SK-N-SH (cell line): ENCODE measurements around the gene UNC13B. TPM values are rescaled to one million over a fixed set of nuclear protein-coding genes. Genes with fewer than 3 reads are reported as not detected.

Source experiments
- CTCF ChIA-PET: fragments of 300-600, 350-600 bp; formaldehyde crosslinking; extraction: SDS; loops from one replicate; lab custom pipeline; 2021; lab: Yijun Ruan, JAX
- POLR2A ChIA-PET: fragments of 350-600 bp; sonication (Branson Sonifier 250); formaldehyde crosslinking; extraction: SDS; loops from one replicate; lab custom pipeline; 2020; ENCODE audit warnings: antibody characterized with exemption, inconsistent platforms; lab: Yijun Ruan, JAX
- DNase-seq: peaks from one replicate; pipeline ENCODE4 v3.0.0; 2012
- H2AFZ ChIP-seq: fragments of 200-600 bp; sonication (generic); 2 replicates; pipeline ENCODE4 v1.8.1; 2016; ENCODE audit warnings: antibody characterized with exemption, mild to moderate bottlenecking, low read depth
- H3F3A ChIP-seq: fragments of 200-600 bp; sonication (generic); replicated peaks from 2 replicates; pipeline ENCODE3; 2016; ENCODE audit warnings: antibody characterized with exemption, mild to moderate bottlenecking; ENCODE audit not compliant: insufficient read depth
- H3K27ac ChIP-seq, 2 experiments: fragments of 200-500 bp in 1 of 2; fragments of 200-600 bp in 1 of 2; sonication (Bioruptor generic) in 1 of 2; sonication (generic), shearing (Covaris generic) in 1 of 2; 2 replicates each; pipeline versions ENCODE4 v1.5.1 to v1.6.1; 2014 to 2016; ENCODE audit warnings: low read depth in 2 of 2, inconsistent platforms in 1 of 2, low read length in 1 of 2, mild to moderate bottlenecking in 1 of 2, mixed read lengths in 1 of 2
- H3K27me3 ChIP-seq: fragments of 200-600 bp; sonication (generic), shearing (Covaris generic); 2 replicates; pipeline ENCODE4 v1.6.1; 2016; ENCODE audit warnings: mixed run types; ENCODE audit not compliant: insufficient read depth
- H3K36me3 ChIP-seq, 2 experiments: fragments of 200-500 bp in 1 of 2; fragments of 200-600 bp in 1 of 2; sonication (Bioruptor generic) in 1 of 2; sonication (generic) in 1 of 2; replicated peaks in 1 of 2; 2 replicates each; pipeline versions ENCODE3 to v1.5.1; 2014 to 2016; ENCODE audit warnings: low read length in 1 of 2, mild to moderate bottlenecking in 1 of 2; ENCODE audit not compliant: insufficient read depth in 2 of 2, control insufficient read depth in 1 of 2
- H3K4me1 ChIP-seq, 2 experiments: fragments of 200-500 bp in 1 of 2; fragments of 200-600 bp in 1 of 2; sonication (Bioruptor generic) in 1 of 2; sonication (generic), shearing (Covaris generic) in 1 of 2; 2 replicates each; pipeline versions ENCODE4 v1.5.1 to v1.6.1; 2014 to 2016; ENCODE audit warnings: low read depth in 1 of 2, low read length in 1 of 2, mixed run types in 1 of 2; ENCODE audit not compliant: insufficient read depth in 2 of 2, control insufficient read depth in 1 of 2
- H3K4me2 ChIP-seq: fragments of 200-600 bp; sonication (generic), shearing (Covaris generic); 2 replicates; pipeline ENCODE4 v1.6.1; 2017; ENCODE audit warnings: mixed run types
- H3K4me3 ChIP-seq, 2 experiments: fragments of 200-500 bp in 1 of 2; fragments of 200-600 bp in 1 of 2; sonication (Bioruptor generic) in 1 of 2; sonication (generic), shearing (Covaris generic) in 1 of 2; 2 replicates each; pipeline versions ENCODE4 v1.5.1 to v1.8.1; 2014 to 2016; ENCODE audit warnings: low read depth in 2 of 2, inconsistent platforms in 1 of 2, low read length in 1 of 2, mild to moderate bottlenecking in 1 of 2, mixed read lengths in 1 of 2, moderate library complexity in 1 of 2
- H3K79me2 ChIP-seq: fragments of 200-600 bp; sonication (generic); 2 replicates; pipeline ENCODE4 v1.8.1; 2017; ENCODE audit warnings: mild to moderate bottlenecking; ENCODE audit not compliant: insufficient read depth
- H3K9ac ChIP-seq: fragments of 200-600 bp; sonication (generic); 2 replicates; pipeline ENCODE4 v1.6.1; 2017; ENCODE audit warnings: mixed run types
- H3K9me2 ChIP-seq: fragments of 200-600 bp; sonication (generic); 2 replicates; pipeline ENCODE4 v1.6.1; 2017; ENCODE audit warnings: mixed run types
- H3K9me3 ChIP-seq: fragments of 200-600 bp; sonication (generic); 2 replicates; pipeline ENCODE4 v1.6.1; 2017; ENCODE audit warnings: mixed run types, mild to moderate bottlenecking, moderate library complexity
- H4K20me1 ChIP-seq: fragments of 200-600 bp; sonication (generic); 2 replicates; pipeline ENCODE4 v1.6.1; 2017; ENCODE audit warnings: mild to moderate bottlenecking, mixed run types; ENCODE audit not compliant: insufficient read depth
- ELF1 ChIP-seq: IDR thresholded peaks from 2 replicates; pipeline ENCODE4 v1.4.0; 2012
- EP300 ChIP-seq, 2 experiments: IDR thresholded peaks; 2 replicates each; pipeline versions ENCODE4 v1.4.0 to v1.6.1; 2012; ENCODE audit warnings: borderline replicate concordance in 1 of 2, low read depth in 1 of 2, low read length in 1 of 2
- EZH2phosphoT487 ChIP-seq: fragments of 200-600 bp; sonication (generic); IDR thresholded peaks from 2 replicates; pipeline ENCODE4 v1.6.1; 2017; ENCODE audit warnings: low read depth, mixed run types, mild to moderate bottlenecking, antibody characterized with exemption, moderate library complexity, borderline replicate concordance
- FOSL2 ChIP-seq: IDR thresholded peaks from 2 replicates; pipeline ENCODE4 v1.4.0; 2012; ENCODE audit warnings: low read depth, mild to moderate bottlenecking, moderate library complexity, borderline replicate concordance
- FOXJ3 ChIP-seq: sonication (generic); formaldehyde crosslinking; IDR thresholded peaks from 2 replicates; pipeline ENCODE4 v1.5.1; 2020; ENCODE audit warnings: mild to moderate bottlenecking, missing genetic modification reagents
- FOXM1 ChIP-seq: IDR thresholded peaks from 2 replicates; pipeline ENCODE4 v1.4.0; 2012; ENCODE audit warnings: low read depth, mild to moderate bottlenecking
- GATA2 ChIP-seq: sonication (generic); formaldehyde crosslinking; IDR thresholded peaks from 2 replicates; pipeline ENCODE4 v1.5.0; 2020; ENCODE audit warnings: mild to moderate bottlenecking, missing genetic modification reagents
- JUND ChIP-seq: IDR thresholded peaks from 2 replicates; pipeline ENCODE4 v1.4.0; 2012
- NFIC ChIP-seq: IDR thresholded peaks from 2 replicates; pipeline ENCODE4 v1.4.0; 2012; ENCODE audit warnings: borderline replicate concordance
- RFX5 ChIP-seq: IDR thresholded peaks from 2 replicates; pipeline ENCODE4 v1.6.1; 2012; ENCODE audit warnings: mild to moderate bottlenecking, improper control_type of control experiment, low read length
- SIN3A ChIP-seq: IDR thresholded peaks from 2 replicates; pipeline ENCODE4 v1.6.1; 2012; ENCODE audit warnings: low read depth, mild to moderate bottlenecking, low read length, moderate library complexity, borderline replicate concordance
- TEAD4 ChIP-seq: IDR thresholded peaks from 2 replicates; pipeline ENCODE4 v1.4.0; 2012; ENCODE audit warnings: mild to moderate bottlenecking, borderline replicate concordance; ENCODE audit not compliant: insufficient read depth
- YY1 ChIP-seq: IDR thresholded peaks from 2 replicates; pipeline ENCODE4 v1.4.0; 2012; ENCODE audit warnings: low read depth, mild to moderate bottlenecking
- ZBTB33 ChIP-seq: IDR thresholded peaks from 2 replicates; pipeline ENCODE4 v1.4.0; 2012; ENCODE audit warnings: low read depth, borderline replicate concordance
- WGBS: methylation state at CpG from one replicate; pipeline ENCODE4 v1.1.6; 2017; ENCODE audit warnings: low lambda C conversion rate; 5-methylcytosine and 5-hydroxymethylcytosine counted together
- polyA plus RNA-seq, 3 experiments: library from polyadenylated mRNA; depleted of rRNA; stranded (reverse); fragments of >200 nt; gene quantifications; 2 replicates each; pipeline ENCODE4 v1.2.3, GENCODE V29; 2012
- TF ChIP-seq, protein P1 (sequence below): fragments of 200-600 bp; sonication (generic); IDR thresholded peaks from 2 replicates; pipeline ENCODE4 v1.6.1; 2017; ENCODE audit warnings: antibody characterized with exemption, mild to moderate bottlenecking, moderate library complexity

UNC13B gene
- polyA plus RNA-seq, 1 of the 3 experiments (the other 2 are of a cell fraction): 8.1 TPM

- Histone ChIP-seq H3K27ac (no peak overlapping the region), H3K79me2 (no peaks in the 10 kb centered on the region), H3K9me3 (no peaks in the 10 kb centered on the region), H3K9me2 (no peaks in the 10 kb centered on the region), H3K4me2 (no peak overlapping the region), H3F3A (no peaks in the 10 kb centered on the region), H2AFZ (no peak overlapping the region), H3K4me3 (no peak overlapping the region)
- CTCF ChIA-PET: interaction anchor here (0.5 to 1.1 kb wide), 2 partner anchors 86 to 473 kb away, joined by 3 read pairs; no protein-coding TSS in a partner anchor
- DNase-seq: peak; percentile 51
- WGBS: 17% methylated on average over 2 of the region's 2 CpGs
- TF ChIP-seq SIN3A (no peak), ZBTB33 (no peak), RFX5 (peak; percentile 97), FOXJ3 (CRISPR knock-in tag) (no peak), JUND (no peak), EZH2phosphoT487 (no peak), FOSL2 (no peak), ELF1 (no peak)
- TF ChIP-seq, all 33 proteins: peak for 1
- Histone ChIP-seq H3K36me3 (no peaks in the 10 kb centered on the region), H4K20me1 (no peaks in the 10 kb centered on the region), H3K27me3 (no peaks in the 10 kb centered on the region), H3K4me1 (no peaks in the 10 kb centered on the region), H3K9ac (no peak overlapping the region)
- POLR2A ChIA-PET: interaction anchor here (1.2 kb wide), 1 partner anchor 11 kb away, joined by 3 read pairs; the partner anchor contains the start of gene UNC13B
Measured at GRCh38 chr9:35172878-35173277, 11.1 kb downstream of the UNC13B start.

DNA sequence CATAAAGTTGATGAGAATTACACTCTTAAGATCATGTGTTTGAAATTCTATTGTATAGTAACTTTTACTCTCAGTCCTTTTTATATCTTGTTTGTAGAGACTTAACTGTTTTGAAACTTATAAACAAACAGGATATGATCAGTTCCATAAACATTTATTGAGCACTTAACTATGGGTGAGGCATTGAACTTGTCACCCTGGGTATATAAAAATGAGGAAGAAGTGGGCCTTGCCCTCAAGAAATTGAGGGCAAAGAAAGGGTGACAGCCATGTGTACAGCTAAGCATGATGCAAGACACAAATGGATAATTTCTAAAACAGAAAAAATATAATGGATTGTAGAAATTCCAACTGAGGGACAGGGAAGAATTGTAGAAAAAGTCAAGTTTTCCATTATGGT is 15.7 kb downstream of the UNC13B start:
- DNase-seq: no peak
- Histone ChIP-seq H3F3A (no peaks in the 10 kb centered on the region), H3K4me1 (no peaks in the 10 kb centered on the region), H3K27me3 (no peaks in the 10 kb centered on the region), H3K4me2 (no peak overlapping the region), H3K4me3 (no peak overlapping the region), H3K27ac (no peak overlapping the region), H3K9me3 (no peaks in the 10 kb centered on the region), H4K20me1 (no peaks in the 10 kb centered on the region), H3K36me3 (no peaks in the 10 kb centered on the region)
- POLR2A ChIA-PET: no interaction called here
- TF ChIP-seq EP300 (IDR thresholded peaks at IDR 0.05; ENCODE audit: borderline replicate concordance in 1 of 2, low read depth in 1 of 2, low read length in 1 of 2): no peak
- TF ChIP-seq, protein P1, sequence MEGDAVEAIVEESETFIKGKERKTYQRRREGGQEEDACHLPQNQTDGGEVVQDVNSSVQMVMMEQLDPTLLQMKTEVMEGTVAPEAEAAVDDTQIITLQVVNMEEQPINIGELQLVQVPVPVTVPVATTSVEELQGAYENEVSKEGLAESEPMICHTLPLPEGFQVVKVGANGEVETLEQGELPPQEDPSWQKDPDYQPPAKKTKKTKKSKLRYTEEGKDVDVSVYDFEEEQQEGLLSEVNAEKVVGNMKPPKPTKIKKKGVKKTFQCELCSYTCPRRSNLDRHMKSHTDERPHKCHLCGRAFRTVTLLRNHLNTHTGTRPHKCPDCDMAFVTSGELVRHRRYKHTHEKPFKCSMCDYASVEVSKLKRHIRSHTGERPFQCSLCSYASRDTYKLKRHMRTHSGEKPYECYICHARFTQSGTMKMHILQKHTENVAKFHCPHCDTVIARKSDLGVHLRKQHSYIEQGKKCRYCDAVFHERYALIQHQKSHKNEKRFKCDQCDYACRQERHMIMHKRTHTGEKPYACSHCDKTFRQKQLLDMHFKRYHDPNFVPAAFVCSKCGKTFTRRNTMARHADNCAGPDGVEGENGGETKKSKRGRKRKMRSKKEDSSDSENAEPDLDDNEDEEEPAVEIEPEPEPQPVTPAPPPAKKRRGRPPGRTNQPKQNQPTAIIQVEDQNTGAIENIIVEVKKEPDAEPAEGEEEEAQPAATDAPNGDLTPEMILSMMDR: no peak
- no peak for TF ChIP-seq FOXM1
- no peak for TF ChIP-seq TEAD4
- TF ChIP-seq FOXJ3 (CRISPR knock-in tag): no peak
- no peak for TF ChIP-seq SIN3A
- TF ChIP-seq NFIC: no peak
- no peak for TF ChIP-seq EZH2phosphoT487
- TF ChIP-seq YY1: no peak
- TF ChIP-seq GATA2 (CRISPR knock-in tag): no peak
- TF ChIP-seq RFX5: no peak
- TF ChIP-seq, all 33 proteins: peak for 0
- Histone ChIP-seq H3K9me2 (no peaks in the 10 kb centered on the region), H3K79me2 (no peaks in the 10 kb centered on the region), H3K9ac (no peak overlapping the region), H2AFZ (no peak overlapping the region)
- CTCF ChIA-PET: no interaction called here
